GM19043 (cell line): Measurements from ENCODE around the gene ZBTB20.
"Not testable (repeated sequence)": the region's sequence is repeated elsewhere in the genome, so short reads cannot be mapped to it uniquely, and the experiment has no call there.

Experiments
- ATAC-seq: cut with Tn5 transposase; IDR thresholded peaks from one replicate; pipeline ENCODE4 v1.9.1; 2021; ENCODE audit warnings: low read depth; ENCODE audit not compliant: unreplicated experiment

ZBTB20 gene

GRCh38 chr3:115146418-115147328, at the start of gene ZBTB20:
ZBTB20 (minus strand) TSS chr3:115147288.
- ATAC-seq, result peak; percentile 18

GRCh38 chr3:115194476-115194875, 47.4 kb upstream of the ZBTB20 start:
- no peak for ATAC-seq

DNA sequence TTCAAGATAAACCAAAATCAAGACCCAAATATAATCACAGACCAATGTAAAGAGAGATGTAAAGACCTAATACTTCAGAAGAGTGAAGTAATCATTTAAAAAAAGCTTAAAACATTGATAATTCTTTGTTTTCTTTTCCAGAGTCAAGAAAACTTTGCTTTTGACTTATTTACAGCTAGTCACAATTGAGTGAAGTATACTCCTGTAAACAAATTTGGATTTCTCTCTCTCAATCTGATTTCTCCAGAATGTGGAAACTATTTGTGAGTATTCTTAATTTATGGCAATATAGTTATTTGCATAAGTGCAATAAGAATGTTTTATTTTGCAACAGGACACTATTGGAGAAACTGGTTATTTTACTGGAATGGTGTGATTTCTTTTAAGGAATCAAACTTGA, 43.7 kb upstream of the ZBTB20 start:
- no peak for ATAC-seq

DNA sequence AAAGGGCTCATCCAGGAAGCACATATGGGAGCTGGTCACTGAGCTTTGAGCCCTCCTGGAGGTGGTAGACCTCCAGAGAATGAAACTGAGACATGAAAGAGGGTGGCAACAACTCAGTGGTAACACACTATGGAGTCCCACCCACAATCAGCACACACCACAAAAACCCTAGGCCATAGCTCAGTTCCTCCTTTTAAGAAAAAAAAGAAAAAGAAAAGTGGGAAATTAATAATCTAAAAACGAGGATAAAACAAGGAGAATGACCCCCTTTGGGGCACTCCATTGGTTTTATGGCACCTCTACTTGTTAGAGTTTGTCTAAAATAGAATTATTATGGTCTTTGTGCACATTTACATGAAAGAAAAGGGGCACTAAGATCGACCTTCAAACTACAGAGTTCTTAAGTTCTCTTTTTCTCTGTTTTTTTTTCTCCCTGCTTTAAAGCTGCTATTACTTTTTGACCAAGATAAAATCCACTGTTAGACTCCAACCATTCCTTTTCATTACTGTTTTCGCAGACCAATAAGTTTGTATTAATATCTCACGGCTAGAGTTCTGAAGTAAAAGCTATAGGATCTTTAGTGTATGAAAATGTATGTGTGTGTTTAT, 40.2 kb upstream of the ZBTB20 start:
- peak; percentile 99 for ATAC-seq

- ATAC-seq, result peak; percentile 37
Measured at GRCh38 chr3:115186351-115187148, 39.5 kb upstream of the ZBTB20 start.

- not testable (repeated sequence) for ATAC-seq
Measured at GRCh38 chr3:115184859-115185572, 37.9 kb upstream of the ZBTB20 start.

GRCh38 chr3:115178930-115179329, 31.8 kb upstream of the ZBTB20 start:
- not testable (repeated sequence) for ATAC-seq

DNA sequence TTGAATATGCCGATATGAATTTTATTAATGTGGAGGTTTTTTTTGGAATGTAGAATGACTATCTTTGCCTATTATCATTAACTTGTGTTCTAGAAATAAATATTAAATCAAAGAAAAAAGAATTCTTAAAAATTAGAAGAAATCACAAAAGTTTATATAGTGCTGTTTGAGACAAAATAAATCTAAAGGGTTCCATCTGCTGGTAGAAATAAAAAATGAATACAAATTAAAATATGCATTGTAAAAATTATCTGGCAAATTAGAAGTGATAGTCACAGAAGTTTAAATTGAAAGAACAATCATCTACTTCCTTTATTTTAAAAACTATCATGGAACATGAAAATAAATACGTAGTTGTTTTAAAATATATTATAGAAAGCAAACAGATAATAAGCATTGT, 22.7 kb upstream of the ZBTB20 start:
- no peak for ATAC-seq

- ATAC-seq, result no peak
Measured at GRCh38 chr3:115165701-115166100, 18.6 kb upstream of the ZBTB20 start.

DNA sequence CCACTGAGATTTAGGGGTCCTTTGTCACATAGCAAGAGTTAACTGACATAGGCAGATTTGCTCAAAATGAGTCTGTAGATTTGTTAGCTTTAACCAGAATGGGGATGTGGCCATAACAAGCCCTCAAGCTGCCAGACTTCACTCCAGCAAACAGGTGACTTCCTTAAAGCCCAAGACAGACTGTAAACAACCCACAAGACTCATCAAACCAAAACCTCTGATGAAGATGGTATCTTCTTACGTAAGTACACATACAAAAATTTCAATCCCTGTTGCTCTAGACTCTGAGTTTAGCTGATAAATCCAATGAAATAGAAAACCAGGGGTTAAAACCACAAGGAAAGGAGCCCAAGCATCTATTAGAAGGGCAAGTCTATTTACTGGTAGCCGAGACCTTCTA, 18.2 kb upstream of the ZBTB20 start:
- ATAC-seq, result no peak

GRCh38 chr3:115164374-115165221, 17.5 kb upstream of the ZBTB20 start:
- no peak for ATAC-seq

GRCh38 chr3:115162759-115163158, 15.7 kb upstream of the ZBTB20 start:
- no peak for ATAC-seq

DNA sequence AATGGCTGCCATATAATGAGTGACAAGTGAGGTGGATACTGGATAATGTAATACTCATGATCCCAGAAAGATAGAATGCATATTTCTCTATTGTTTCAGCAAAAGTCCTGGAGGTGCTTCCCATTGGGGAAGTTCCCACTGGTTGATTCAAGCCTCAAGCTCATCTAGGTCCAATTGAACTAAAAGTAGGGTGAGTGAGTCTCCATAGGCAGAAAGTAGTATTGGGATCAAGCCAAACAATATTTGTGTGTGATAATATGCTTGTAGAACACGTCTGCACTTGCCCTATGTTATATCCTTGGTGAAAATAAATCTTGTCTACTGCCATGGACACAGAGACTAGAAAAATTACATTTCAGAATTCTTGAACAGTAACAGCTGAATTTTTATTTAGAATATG, 14.8 kb upstream of the ZBTB20 start:
- ATAC-seq, result no peak

- no peak for ATAC-seq
Measured at GRCh38 chr3:115161168-115161834, 14.2 kb upstream of the ZBTB20 start.

- ATAC-seq, result peak; percentile 99
Measured at GRCh38 chr3:115160295-115160694, 13.2 kb upstream of the ZBTB20 start.

DNA sequence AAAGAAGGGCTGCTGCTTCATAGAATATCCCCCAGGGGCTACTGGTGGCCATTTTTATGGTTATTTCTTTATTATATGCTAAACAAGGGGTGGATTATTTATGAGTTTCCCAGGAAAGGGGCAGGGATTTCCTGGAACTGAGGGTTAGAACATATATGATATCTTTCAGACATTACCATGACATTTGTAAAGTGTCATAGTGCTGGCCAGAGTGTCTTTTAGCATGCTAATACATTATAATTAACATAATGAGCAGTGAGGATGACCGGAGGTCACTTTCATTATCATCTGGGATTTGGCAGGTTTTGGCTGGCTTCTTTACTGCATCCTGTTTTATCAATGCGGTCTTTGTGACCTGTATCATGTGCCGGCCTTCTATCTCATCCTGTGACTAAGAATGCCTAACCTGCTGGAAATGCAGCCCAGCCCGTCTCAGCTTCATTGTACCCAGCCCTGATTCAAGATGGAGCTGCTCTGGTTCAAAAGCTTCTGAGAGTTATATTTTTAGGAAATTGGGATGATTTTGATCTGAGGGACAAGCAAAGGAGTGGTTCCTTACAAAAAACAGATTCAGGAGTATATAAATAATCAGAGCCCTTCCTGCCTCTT, 9.1 kb upstream of the ZBTB20 start:
- no peak for ATAC-seq

DNA sequence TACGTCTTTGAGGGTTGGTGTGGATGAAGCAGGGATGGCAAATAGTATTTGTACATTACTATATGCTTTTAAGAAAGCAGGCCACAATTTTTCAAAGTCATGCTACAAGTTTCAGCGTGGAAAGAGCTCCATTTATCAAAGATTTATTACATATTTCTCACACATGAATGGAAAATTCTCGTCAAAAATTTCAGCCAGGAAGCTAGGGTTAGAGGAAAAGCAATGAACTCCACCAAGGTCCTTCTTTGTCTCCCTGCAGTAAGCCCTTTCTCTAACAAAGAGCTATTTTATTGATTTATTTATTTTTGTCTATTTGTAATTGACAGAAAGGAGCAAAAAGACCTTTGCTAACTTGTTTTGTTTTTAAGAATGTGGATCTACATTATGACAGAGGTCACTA, 7.5 kb upstream of the ZBTB20 start:
- ATAC-seq, result no peak

DNA sequence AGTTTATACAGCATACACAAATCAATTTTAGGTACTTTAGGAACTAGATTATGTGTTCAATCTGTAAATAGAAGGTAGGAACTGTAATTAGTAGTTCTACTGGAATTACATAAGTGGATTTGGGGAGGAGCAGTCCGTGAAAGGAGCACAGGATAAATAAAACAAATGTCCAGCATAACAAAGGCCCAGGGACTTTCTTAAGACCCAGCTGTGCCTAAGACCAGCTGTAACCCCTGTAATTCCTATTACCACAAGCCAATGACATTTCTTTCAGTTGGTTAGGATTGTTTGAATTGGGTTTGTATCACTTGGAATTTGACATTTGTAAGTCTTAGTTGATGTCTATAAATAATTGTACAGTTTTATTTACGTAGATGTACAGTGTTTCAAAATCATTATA, 4.8 kb upstream of the ZBTB20 start:
- no peak for ATAC-seq
